Neural cell (in vitro differentiated cells): ENCODE results near the gene MT1M. TPM values are rescaled to one million over a fixed set of nuclear protein-coding genes. Genes with fewer than 3 reads are reported as not detected.

Experiments
- H2AFZ ChIP-seq: fragments of 200-600, 300-800 bp; sonication (generic), shearing (Covaris generic); 2 replicates; pipeline ENCODE4 v1.6.0; 2014; ENCODE audit warnings: low read depth, mild to moderate bottlenecking, antibody characterized with exemption, low read length, moderate library complexity
- H3F3A ChIP-seq: fragments of 200-600 bp; shearing (Covaris generic); 2 replicates; pipeline ENCODE4 v1.6.1; 2016; ENCODE audit warnings: mild to moderate bottlenecking, moderate library complexity, mixed read lengths, antibody characterized with exemption, low read length; ENCODE audit not compliant: insufficient read depth, poor library complexity, severe bottlenecking
- H3K27ac ChIP-seq: fragments of 200-600, 300-800 bp; sonication (generic), shearing (Covaris generic); 2 replicates; pipeline ENCODE4 v1.5.1; 2014; ENCODE audit warnings: mild to moderate bottlenecking, low read length, moderate library complexity
- H3K27me3 ChIP-seq: fragments of 300-800, 200-600 bp; sonication (generic), shearing (Covaris generic); 2 replicates; pipeline ENCODE4 v1.6.0; 2014; ENCODE audit warnings: mild to moderate bottlenecking, low read depth, low read length, moderate library complexity; ENCODE audit not compliant: insufficient read depth
- H3K36me3 ChIP-seq: fragments of 300-800, 200-600 bp; sonication (generic), shearing (Covaris generic); 2 replicates; pipeline ENCODE4 v1.5.1; 2014; ENCODE audit warnings: mild to moderate bottlenecking, antibody characterized with exemption, low read length, moderate library complexity; ENCODE audit not compliant: insufficient read depth
- H3K4me2 ChIP-seq: fragments of 300-800, 200-600 bp; sonication (generic), shearing (Covaris generic); 2 replicates; pipeline ENCODE4 v1.6.0; 2014; ENCODE audit warnings: mild to moderate bottlenecking, low read length
- H3K4me3 ChIP-seq: fragments of 300-800, 200-600 bp; sonication (generic), shearing (Covaris generic); 2 replicates; pipeline ENCODE4 v1.5.1; 2014; ENCODE audit warnings: mild to moderate bottlenecking, low read length, moderate library complexity
- H3K79me2 ChIP-seq: fragments of 200-600 bp; shearing (Covaris generic); replicated peaks from 2 replicates; pipeline ENCODE4 v1.6.0; 2014; ENCODE audit warnings: mild to moderate bottlenecking, low read length, moderate library complexity; ENCODE audit not compliant: insufficient read depth
- H3K9ac ChIP-seq: fragments of 300-800, 200-600 bp; sonication (generic), shearing (Covaris generic); 2 replicates; pipeline ENCODE4 v1.6.1; 2016; ENCODE audit warnings: mild to moderate bottlenecking, low read length, mixed read lengths
- H3K9me2 ChIP-seq: fragments of 200-600 bp; shearing (Covaris generic); 2 replicates; pipeline ENCODE4 v1.6.1; 2016; ENCODE audit warnings: mild to moderate bottlenecking, low read length, mixed read lengths; ENCODE audit not compliant: insufficient read depth
- H3K9me3 ChIP-seq: fragments of 200-600, 300-800 bp; sonication (generic), shearing (Covaris generic); 2 replicates; pipeline ENCODE4 v1.6.1; 2016; ENCODE audit warnings: mild to moderate bottlenecking, mixed run types, low read length, moderate library complexity, mixed read lengths
- H4K20me1 ChIP-seq: fragments of 200-600 bp; shearing (Covaris generic); 2 replicates; pipeline ENCODE4 v1.6.1; 2016; ENCODE audit warnings: mild to moderate bottlenecking, mixed run types; ENCODE audit not compliant: insufficient read depth
- EP300 ChIP-seq: fragments of 450-650 bp; conservative IDR thresholded peaks from 2 replicates; pipeline ENCODE4 v1.6.1; 2014; ENCODE audit warnings: antibody characterized with exemption, mild to moderate bottlenecking, moderate library complexity; ENCODE audit not compliant: poor library complexity, severe bottlenecking
- EZH2 ChIP-seq: fragments of 200-600, 300-800 bp; shearing (Covaris generic), sonication (generic); IDR thresholded peaks from 2 replicates; pipeline ENCODE4 v1.6.1; 2014; ENCODE audit warnings: antibody characterized with exemption, low read length, borderline replicate concordance, mild to moderate bottlenecking; ENCODE audit not compliant: insufficient read depth, poor library complexity, severe bottlenecking
- MXI1 ChIP-seq: fragments of 450-650 bp; conservative IDR thresholded peaks from 2 replicates; pipeline ENCODE4 v1.6.1; 2014; ENCODE audit warnings: antibody characterized with exemption, mild to moderate bottlenecking; ENCODE audit not compliant: poor library complexity, severe bottlenecking
- POLR2AphosphoS5 ChIP-seq: IDR thresholded peaks from 2 replicates; pipeline ENCODE4 v1.6.1; 2012
- RAD21 ChIP-seq: fragments of 450-650 bp; conservative IDR thresholded peaks from 2 replicates; pipeline ENCODE4 v1.6.1; 2014; ENCODE audit warnings: antibody characterized with exemption, mild to moderate bottlenecking, moderate library complexity
- REST ChIP-seq: IDR thresholded peaks from 2 replicates; pipeline ENCODE4 v1.6.1; 2012; ENCODE audit warnings: borderline replicate concordance
- SMC3 ChIP-seq: fragments of 450-650 bp; conservative IDR thresholded peaks from 2 replicates; pipeline ENCODE4 v1.6.1; 2014; ENCODE audit warnings: antibody characterized with exemption, mild to moderate bottlenecking, moderate library complexity; ENCODE audit not compliant: poor library complexity
- TAF1 ChIP-seq: IDR thresholded peaks from 2 replicates; pipeline ENCODE4 v1.6.1; 2012; ENCODE audit warnings: low read depth
- polyA plus RNA-seq: library from polyadenylated mRNA; depleted of rRNA; stranded (reverse); fragments of >200 nt; gene quantifications from 2 replicates; pipeline ENCODE4 v1.2.3, GENCODE V29; 2014
- TF ChIP-seq, protein P1 (sequence below): fragments of 450-650 bp; IDR thresholded peaks from 2 replicates; pipeline ENCODE4 v1.5.1; 2014; ENCODE audit warnings: antibody characterized with exemption, mild to moderate bottlenecking, moderate library complexity; ENCODE audit not compliant: poor library complexity, severe bottlenecking

Gene MT1M
- polyA plus RNA-seq, 1 donor from 2014 or later: not detected

GRCh38 chr16:56677474-56677873 lies 45.0 kb downstream of the MT1M start:
- Histone ChIP-seq H3K36me3 (no peaks in the 10 kb centered on the region), H3K9ac (no peak overlapping the region), H3K9me3 (no peaks in the 10 kb centered on the region), H3K9me2 (no peaks in the 10 kb centered on the region), H3K4me2 (no peak overlapping the region), H3K27ac (no peak overlapping the region), H3F3A (no peaks in the 10 kb centered on the region), H2AFZ (no peak overlapping the region), H4K20me1 (no peaks in the 10 kb centered on the region), H3K27me3 (peaks cover 61% of the 10 kb centered on the region), H3K79me2 (no peaks in the 10 kb centered on the region), H3K4me3 (no peak overlapping the region)
- TF ChIP-seq POLR2AphosphoS5: no peak
- no peak for TF ChIP-seq SMC3
- TF ChIP-seq MXI1: no peak
- no peak for TF ChIP-seq RAD21
- TF ChIP-seq REST: no peak
- TF ChIP-seq TAF1: no peak
- no peak for TF ChIP-seq EZH2
- TF ChIP-seq EP300: no peak
- TF ChIP-seq, protein P1, sequence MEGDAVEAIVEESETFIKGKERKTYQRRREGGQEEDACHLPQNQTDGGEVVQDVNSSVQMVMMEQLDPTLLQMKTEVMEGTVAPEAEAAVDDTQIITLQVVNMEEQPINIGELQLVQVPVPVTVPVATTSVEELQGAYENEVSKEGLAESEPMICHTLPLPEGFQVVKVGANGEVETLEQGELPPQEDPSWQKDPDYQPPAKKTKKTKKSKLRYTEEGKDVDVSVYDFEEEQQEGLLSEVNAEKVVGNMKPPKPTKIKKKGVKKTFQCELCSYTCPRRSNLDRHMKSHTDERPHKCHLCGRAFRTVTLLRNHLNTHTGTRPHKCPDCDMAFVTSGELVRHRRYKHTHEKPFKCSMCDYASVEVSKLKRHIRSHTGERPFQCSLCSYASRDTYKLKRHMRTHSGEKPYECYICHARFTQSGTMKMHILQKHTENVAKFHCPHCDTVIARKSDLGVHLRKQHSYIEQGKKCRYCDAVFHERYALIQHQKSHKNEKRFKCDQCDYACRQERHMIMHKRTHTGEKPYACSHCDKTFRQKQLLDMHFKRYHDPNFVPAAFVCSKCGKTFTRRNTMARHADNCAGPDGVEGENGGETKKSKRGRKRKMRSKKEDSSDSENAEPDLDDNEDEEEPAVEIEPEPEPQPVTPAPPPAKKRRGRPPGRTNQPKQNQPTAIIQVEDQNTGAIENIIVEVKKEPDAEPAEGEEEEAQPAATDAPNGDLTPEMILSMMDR: no peak

DNA sequence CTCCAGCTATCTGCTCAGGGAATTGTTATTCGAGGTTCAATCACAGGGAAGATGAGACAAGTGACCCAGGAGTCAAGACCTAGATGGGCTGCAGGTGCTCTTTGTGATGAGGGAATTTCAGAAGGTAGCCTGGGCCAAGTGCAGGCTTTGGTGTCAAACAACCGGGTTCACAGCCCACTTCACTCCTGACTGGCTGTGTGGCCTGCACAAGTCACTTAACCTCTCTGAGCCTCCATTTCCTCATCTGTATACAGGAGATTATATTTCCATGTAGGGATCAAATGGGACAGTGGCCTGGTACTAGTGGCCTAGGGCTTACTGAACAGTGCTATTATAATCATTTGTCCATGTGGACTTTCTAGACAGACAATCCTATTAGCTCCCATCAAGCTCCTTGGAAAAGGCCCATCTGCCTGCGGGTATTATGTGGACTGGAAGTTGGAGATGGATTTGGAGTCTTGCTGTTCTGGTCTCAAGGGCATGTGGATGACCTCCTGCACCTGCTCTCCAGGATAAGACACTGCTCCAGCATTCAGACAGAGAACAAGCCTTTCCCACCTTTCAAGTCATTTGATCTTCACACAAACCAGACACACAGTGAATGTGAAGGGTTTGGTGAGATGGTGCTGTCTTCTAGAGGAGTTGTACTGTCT lies 46.7 kb downstream of the MT1M start:
- Histone ChIP-seq H3K79me2 (no peaks in the 10 kb centered on the region), H3F3A (no peaks in the 10 kb centered on the region), H3K27ac (no peak overlapping the region), H3K27me3 (peaks cover 60% of the 10 kb centered on the region), H3K9ac (no peak overlapping the region), H3K9me3 (no peaks in the 10 kb centered on the region), H2AFZ (no peak overlapping the region), H3K4me3 (no peak overlapping the region), H3K36me3 (no peaks in the 10 kb centered on the region), H4K20me1 (no peaks in the 10 kb centered on the region), H3K4me2 (no peak overlapping the region), H3K9me2 (no peaks in the 10 kb centered on the region)
- no peak for TF ChIP-seq EZH2
- TF ChIP-seq EP300: no peak
- TF ChIP-seq SMC3: no peak
- TF ChIP-seq RAD21: no peak
- TF ChIP-seq POLR2AphosphoS5: no peak
- TF ChIP-seq MXI1: no peak
- TF ChIP-seq REST: no peak
